AG20443 (cell line): ENCODE data around the gene MXD4.

Experiments used
- DNase-seq: peaks from one replicate; pipeline ENCODE4 v3.0.0; 2012; ENCODE audit warnings: low spot score, mixed read lengths

Gene MXD4, protein sequence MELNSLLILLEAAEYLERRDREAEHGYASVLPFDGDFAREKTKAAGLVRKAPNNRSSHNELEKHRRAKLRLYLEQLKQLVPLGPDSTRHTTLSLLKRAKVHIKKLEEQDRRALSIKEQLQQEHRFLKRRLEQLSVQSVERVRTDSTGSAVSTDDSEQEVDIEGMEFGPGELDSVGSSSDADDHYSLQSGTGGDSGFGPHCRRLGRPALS

GRCh38 chr4:2261853-2262144 lies at the start of gene MXD4:
TSS of gene MXD4 (minus strand) at chr4:2262109. CDS start at chr4:2261980, 129 bp downstream.
- no peak for DNase-seq

- peak; percentile 6 for DNase-seq
These were observed 45.0 kb upstream of the MXD4 start for GRCh38 chr4:2306773-2307410.

- DNase-seq, result peak; percentile 46
These were observed 44.0 kb upstream of the MXD4 start for GRCh38 chr4:2305766-2306501.

DNA sequence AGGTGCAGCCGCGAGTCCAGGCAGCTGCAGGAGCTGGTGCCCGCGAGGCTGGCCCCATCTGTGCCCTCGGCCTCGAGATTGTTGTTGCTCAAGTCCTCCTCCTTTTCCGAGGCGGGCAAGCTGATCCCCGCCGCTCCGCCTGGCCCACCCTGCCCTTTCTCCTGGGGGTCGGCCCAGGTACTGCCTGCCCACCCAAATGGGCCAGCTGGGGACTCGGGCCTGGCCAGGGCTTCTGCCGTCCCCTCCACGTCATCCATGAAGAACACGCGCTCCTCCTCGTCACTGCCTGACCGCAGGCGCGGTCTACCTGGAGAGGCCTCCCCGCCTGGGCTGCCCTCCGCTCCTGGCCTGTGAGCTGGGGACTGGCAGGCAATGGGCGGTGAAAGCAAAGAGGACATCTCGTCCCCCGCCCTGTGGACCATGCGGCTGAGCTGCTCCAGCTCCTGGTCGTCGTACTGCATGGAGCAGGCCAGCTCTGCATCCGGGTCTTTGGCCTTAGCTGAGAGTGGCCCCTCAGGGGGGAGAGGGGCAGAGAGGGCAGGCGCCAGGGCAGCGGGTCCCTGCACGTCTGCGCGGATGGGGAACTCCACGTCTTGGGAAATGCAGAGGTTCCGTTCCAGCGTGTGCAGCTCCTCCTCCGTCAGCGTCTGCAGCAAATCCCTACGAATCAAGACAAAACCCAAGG lies 43.1 kb upstream of the MXD4 start:
- peak; percentile 6 for DNase-seq

GRCh38 chr4:2304321-2304876 lies 42.5 kb upstream of the MXD4 start:
- no peak for DNase-seq

DNA sequence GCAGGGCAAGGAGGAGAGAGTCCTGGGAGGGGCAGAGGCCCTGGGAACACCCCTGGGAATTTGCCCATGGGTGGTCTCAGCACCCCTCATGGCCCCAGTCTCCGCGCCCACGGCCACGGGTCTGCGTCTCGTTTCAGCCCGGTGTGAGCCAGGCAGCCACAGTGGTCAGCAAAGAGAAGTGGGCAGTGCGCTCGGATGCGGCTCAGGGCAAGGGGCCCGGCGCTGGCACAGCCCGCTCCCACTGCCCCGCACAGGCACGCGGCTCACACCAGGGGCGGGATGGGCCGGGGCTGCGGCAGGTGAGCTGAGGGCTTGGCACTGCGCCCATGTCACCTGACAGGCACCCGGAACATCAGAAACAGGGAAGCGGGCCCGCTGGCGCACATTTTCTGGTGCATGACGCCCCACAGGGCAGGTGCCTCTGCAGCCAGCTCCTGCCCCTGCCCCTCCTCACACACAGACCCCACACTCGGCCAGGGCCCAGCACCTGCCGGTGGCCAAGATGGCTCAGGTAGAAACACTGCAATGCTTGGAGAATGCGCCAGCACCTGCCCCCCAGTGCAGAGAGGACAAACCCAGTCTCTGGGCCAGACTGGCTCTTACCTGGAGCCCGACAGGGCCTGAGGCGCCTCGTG lies 41.9 kb upstream of the MXD4 start:
- no peak for DNase-seq

GRCh38 chr4:2303121-2303685 lies 41.3 kb upstream of the MXD4 start:
- no peak for DNase-seq

DNA sequence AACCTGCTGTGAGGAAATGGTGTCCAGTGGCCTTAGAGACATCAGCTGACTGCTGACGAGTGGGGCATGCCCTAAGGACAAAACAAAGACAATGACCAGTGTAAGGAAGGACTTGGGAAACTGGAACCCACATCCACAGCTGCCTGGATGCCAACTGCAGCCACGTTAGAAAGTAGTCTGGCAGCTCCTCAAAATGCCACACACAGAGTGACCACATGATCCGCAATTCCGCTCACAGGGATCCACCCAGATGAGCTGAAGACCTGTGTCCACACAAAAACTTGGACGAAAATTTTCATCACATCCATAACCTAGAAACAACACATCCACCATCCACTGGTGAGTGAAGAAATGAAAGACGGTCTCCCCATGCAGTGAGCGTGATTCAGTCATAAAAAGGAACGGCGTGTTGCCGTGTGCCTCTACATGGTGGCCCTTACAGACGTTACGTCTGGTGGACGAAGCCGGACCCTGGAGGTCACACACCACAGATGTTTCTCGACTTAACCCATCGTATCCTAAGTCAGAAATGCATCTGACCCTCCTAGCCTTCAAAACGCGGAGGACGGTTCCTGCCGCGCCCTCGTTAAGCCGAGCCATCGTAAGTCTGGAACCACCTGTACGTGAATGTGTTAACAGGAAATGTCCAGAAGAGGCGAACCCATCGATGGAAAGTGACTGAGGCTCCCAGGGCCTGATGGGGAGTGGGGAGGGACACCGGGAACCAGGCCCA lies 40.6 kb upstream of the MXD4 start:
- DNase-seq, result no peak

- DNase-seq, result no peak
These were observed 39.9 kb upstream of the MXD4 start for GRCh38 chr4:2301806-2302205.

DNA sequence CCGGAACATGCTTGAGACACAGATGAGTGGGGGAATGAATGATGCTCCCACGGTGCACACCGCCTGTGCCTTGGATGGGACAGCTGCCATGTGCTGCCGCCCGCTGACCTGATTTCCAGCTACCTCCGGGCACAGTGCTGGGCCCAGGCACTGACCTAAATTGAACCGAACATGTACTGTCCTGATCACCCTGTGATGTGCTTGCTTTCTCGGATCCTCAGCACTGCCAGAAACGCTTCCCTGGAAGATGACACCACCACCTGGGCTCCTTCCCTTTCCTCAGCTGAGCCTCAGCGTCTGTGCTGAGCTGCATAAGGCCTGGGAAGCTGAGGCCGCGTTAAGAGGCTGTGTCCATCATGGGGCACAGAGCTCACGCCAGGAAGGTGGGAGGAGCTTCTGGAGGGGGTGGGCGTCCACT lies 39.3 kb upstream of the MXD4 start:
- DNase-seq, result no peak

- DNase-seq, result no peak
These were observed 38.7 kb upstream of the MXD4 start for GRCh38 chr4:2300431-2301224.

GRCh38 chr4:2299794-2300193 lies 37.9 kb upstream of the MXD4 start:
- DNase-seq, result no peak

- DNase-seq, result peak; percentile 79
These were observed 36.7 kb upstream of the MXD4 start for GRCh38 chr4:2298532-2298991.

DNA sequence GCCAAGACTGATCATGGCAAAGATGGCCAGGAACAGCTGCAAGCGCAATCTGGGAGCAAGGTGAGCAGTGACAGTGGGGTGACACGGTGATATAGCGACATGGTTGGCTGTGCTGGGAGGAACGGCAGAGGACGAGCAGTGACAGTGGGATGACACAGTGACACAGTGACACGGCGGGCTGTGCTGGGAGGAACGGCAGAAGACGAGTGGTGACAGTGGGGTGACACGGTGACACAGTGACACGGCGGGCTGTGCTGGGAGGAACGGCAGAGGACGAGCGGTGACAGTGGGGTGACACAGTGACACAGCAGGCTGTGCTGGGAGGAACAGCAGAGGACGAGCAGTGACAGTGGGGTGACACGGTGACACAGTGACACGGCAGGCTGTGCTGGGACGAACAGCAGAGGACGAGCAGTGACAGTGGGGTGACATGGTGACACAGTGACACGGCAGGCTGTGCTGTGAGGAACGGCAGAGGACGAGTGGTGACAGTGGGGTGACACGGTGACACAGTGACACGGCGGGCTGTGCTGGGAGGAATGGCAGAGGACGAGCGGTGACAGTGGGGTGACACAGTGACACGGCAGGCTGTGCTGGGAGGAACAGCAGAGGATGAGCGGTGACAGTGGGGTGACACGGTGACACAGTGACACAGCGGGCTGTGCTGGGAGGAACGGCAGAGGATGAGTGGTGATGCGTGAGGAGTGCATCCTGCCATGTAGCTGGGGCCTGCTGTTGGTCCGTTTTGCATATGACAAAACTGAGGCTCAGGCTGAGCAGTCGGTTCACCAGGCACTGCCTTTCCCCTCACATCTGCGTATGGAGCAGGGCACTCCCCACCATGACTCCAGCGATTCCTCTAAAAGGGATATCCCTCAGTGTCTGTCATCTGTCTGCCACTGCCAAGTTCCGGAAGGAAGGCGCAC lies 36.0 kb upstream of the MXD4 start:
- no peak for DNase-seq

DNA sequence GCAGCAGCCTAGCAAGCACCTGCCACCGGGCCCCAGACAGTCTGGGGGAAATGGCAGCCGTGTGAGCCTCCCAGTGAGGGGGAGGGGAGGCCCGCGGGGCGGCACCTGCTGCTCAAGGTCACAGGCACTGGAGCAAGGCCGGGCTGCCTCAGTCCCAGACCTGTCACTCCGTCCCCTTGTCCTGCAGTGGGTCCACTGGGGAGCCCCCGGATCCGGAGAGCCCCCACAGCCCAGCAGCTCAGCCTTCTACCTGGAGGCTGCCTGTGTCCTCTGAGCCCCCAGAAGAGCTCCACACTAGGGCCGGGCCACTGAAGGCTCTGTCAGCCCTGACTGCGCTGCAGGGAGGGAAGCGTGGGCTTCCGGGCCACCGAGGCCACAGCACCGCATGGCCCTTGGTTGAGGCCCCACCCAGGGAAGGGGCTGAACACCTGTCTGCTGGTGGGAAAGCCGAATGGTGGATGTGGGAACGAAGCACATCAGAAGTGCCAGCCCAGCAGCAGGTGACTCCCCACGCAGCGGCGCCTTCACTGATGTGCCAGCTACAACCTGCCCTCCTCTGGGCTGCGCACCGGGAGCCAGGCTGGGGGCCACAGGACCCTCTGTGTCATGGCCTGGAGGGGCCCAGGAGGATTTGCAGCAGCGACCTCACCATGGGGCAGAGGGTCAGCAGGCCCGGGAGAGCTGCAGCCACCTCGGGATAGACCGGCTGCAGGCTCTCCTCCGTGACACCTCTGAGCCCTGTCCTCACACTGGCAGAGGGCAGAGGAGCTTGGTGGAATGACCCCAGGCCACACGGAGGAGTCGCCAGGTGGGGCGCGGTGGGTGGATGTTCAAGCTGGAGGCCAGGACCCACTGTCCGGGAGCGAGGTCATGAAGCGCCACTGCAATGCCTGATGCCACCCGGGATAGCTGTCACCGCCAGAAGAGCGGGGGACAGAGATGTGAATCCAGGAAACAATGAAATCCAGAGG lies 35.0 kb upstream of the MXD4 start:
- no peak for DNase-seq

DNA sequence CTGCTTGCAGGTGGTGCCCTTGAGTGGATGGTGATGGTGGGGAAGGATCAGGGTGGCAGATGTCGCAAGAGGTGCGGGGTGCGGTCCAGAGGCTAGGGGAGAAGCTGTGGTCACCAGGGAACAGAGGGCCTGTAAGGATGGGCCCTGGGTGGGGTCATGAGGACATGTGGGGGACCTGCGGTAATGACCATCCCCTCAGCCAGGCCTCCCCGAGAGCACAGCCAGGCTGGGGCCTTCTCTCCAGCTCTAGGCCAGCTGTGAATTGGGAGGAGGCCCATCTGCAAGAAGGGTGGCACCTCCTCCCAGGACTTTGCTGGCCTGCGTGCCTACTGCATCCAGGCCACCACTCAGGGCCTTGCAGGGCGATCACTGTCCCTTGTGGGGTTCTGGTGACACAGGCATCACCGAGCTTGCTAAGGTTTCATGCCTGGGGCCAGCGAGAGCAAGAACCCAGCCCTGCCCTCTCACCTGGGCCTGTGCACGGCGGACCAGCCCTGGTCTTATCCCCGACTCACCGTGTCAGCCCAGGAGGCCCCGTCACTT lies 34.1 kb upstream of the MXD4 start:
- DNase-seq, result no peak

- DNase-seq, result no peak
These were observed 33.6 kb upstream of the MXD4 start for GRCh38 chr4:2295500-2295899.
